DLD1 (cell line): ENCODE results near the gene ESR1.
"Not testable (repeated sequence)": the region's sequence is repeated elsewhere in the genome, so short reads cannot be mapped to it uniquely, and the experiment has no call there.

Source experiments
- in situ Hi-C: cut with HindIII; loops from 2 replicates; pipeline ENCODE4 v1.10.0; 2017; ENCODE audit warnings: low sequenced_read_pairs

ESR1 gene

DNA sequence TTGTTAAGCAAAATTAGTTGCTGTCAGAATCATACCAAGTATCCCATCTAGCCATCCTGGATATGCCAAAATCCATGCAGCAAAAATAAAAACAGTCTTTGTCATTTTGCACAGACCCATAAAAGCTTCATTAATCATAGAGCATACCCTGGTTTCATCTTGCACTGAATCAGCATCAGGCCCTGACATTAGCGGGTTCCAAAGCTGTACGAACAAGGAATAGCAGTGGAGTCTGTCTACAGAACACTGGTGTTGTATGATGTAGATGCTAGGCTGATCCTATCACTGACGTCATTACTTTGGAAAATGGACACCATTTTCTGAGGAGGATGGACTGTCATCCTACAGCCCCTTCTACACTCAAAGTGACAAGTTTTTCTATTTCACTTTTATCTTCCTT is 315.6 kb downstream of the ESR1 start:
- in situ Hi-C loops, result no loop called here

DNA sequence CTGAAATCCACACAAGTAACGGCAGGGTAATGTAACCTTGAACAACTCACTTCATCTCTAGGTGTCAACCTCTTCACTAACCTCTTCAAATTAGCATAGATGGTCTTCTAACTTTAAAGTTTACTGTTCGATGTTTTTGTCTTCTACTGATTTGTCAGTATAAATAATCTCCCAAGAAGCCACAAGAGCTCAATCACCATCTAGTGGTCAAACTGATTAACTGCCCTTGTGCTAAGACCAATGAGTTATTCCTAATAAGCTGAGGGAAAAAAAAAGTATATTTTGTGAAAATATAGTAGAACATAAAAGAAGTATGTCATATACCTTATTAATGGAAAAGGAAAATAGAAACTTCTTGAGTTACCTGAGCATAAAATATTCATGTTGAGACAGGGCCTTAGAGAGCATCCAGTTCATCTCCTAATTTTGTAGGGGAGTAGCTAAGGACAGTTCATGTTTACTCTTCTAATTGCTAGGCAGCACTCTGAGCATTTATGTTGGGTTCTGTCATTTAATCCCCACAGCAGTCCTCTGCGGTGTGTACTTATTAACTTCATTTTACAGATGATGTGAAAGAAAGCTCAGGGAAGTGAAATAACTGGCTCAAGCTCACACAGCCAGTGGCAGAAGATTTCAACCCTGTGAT is 317.1 kb downstream of the ESR1 start:
- in situ Hi-C loops, result no loop called here

GRCh38 chr6:152127432-152128165 is 320.1 kb downstream of the ESR1 start:
- in situ Hi-C loops, result no loop called here

GRCh38 chr6:152129691-152130151 is 322.2 kb downstream of the ESR1 start:
- in situ Hi-C loops, result no loop called here

DNA sequence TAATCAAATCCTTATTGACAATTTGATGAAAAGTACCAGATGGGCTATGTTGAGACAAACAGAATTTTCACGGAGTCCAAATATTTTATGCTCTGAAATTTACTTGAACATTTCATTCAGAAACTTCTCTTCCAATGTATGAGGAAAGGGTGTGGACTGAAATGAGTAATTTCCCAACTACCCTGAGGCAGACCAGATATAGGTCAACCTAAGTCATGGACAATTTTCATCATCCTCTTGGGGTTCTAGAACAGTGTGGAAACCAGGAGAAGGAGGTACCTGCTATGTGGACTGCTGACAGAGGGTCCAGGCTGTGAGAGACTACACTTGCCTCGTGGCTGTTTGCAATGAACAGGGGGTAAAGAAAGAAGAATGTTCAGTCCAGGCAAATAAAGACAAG is 323.0 kb downstream of the ESR1 start:
- in situ Hi-C loops, result no loop called here

- in situ Hi-C loops, result no loop called here
Measured at GRCh38 chr6:152135755-152136448, 328.4 kb downstream of the ESR1 start.

GRCh38 chr6:152136449-152136825 is 329.0 kb downstream of the ESR1 start:
- in situ Hi-C loops, result no loop called here

DNA sequence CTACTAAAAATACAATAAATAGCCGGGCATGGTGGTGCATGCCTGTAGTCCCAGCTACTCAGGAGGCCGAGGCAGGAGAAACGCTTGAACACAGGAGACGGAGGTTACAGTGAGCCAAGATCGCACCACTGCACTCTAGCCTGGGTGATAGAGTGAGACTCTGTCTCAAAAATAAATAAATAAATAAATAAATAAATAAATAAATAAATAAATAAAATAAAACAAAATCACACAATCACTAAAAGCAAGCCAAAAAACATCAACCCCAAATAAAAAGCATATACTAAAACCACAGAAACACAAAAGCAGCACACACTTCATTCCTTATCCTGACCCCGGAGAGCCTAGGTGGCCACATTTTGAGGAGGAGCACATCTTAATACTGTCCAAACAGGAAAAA is 330.9 kb downstream of the ESR1 start:
- in situ Hi-C loops, result not testable (repeated sequence)

DNA sequence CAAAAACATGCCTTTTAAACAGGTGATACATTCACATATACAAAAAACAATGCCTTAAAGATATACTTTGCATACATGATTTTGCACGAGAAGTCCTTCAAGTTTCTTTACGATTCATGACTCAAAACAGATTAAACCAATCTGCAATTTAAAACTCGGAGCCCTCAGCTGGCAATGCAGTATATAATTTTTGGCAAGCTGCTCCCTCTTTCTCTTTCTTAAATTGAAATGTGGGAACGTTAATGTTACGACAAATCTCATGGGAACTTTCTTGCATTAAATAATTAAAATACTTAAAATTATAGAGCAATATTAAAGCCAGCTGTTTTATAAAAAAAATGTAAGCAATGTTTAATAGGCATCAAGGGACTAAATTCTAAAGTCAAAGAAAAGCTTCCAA is 334.6 kb downstream of the ESR1 start:
- in situ Hi-C loops, result no loop called here

GRCh38 chr6:152143359-152143758 is 335.9 kb downstream of the ESR1 start:
- in situ Hi-C loops, result no loop called here

DNA sequence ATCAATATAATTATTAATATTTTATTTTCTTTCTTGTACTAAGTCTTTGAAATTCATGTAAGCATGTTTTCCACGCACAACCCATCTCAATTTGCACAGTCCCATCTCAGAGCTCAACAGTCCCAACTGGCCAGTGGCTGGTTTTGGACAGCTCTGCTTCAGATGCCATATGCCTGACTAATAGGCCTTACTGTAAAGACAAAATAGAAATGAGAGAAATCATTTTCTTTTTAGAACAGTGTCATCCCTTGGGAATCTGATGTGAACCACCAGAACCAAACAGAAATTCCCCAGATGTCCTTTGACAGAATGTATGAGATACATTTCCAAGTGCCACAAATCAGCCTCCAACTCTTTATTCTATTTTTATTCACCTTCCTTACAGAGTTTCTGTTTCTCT is 338.9 kb downstream of the ESR1 start:
- in situ Hi-C loops, result no loop called here

GRCh38 chr6:152147269-152147668 is 339.8 kb downstream of the ESR1 start:
- in situ Hi-C loops, result no loop called here

DNA sequence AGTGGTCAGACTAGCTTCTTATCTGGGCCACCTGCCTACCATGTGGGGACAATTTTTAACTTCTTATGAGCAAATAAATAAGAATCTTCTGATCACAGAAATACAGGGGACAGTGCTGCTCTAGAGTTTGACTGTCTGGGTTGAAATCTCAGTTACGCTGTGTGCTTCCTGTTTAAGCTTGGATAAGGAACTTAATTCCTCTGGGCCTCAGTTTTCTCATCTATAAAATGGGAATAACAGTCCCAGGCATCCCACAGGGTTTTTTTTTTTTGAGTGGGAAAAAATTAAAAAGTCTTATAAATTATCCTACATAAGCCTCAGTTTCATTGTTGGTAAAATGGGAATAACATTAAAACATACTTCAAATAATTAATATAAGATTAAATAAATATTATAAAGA is 340.9 kb downstream of the ESR1 start:
- in situ Hi-C loops, result no loop called here

GRCh38 chr6:152150196-152150595 is 342.7 kb downstream of the ESR1 start:
- in situ Hi-C loops, result no loop called here

DNA sequence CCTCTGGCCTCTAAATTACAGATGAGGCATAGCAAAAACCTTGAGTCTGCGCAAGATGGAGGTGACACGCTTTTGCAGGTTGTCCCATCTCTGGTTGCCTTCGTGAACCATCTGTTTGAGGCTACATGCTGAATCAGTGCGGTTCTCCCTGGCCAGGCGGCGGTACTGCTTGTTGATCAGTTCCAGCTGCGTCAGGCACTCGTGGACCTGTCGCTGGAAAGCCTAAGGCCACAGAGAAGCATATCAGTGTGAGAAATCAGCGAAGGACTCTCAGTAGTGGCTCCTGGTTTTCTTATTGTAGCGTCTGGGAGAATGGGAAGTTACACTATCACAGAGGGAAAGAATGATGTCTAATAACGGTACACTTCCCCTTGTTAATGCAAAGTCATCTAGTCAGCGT is 344.4 kb downstream of the ESR1 start:
- in situ Hi-C loops, result no loop called here

DNA sequence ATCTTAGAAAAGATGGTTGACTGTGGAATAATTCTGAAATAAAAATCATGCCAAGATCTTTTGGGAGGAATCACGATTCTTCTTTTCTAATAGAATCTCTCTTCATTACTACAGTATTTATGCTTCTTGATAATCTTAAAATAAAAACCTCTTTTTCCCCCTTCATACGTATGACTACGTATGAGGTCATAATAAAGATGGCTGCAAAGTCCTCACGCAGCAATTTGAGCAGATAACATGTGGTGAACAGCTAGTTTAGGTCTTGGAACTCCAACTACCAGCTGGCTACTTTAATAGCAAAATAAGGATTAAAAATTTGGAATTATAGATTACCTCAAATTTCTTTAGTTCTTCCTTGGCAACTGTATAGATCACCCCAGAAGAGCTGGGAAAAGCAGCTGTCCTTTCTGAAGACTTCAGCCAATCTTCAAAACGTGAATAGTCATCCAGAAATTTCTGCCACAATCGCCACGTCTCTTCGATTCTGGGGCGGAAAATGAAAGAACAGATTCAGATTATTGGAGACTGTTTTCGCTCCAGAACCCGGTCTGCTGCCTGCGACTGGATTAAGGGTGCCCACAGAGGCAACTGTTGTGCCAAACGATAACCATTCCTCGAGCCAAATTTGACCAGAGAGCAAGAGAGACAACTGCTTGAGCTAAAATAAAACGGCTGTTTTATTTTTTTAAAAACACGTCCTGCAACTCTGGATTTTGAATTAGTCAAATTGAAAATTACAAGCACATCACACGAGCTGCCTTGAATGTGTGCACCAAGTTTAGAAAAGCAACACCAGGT is 347.3 kb downstream of the ESR1 start:
- in situ Hi-C loops, result no loop called here

GRCh38 chr6:152155792-152156191 is 348.3 kb downstream of the ESR1 start:
- in situ Hi-C loops, result no loop called here

DNA sequence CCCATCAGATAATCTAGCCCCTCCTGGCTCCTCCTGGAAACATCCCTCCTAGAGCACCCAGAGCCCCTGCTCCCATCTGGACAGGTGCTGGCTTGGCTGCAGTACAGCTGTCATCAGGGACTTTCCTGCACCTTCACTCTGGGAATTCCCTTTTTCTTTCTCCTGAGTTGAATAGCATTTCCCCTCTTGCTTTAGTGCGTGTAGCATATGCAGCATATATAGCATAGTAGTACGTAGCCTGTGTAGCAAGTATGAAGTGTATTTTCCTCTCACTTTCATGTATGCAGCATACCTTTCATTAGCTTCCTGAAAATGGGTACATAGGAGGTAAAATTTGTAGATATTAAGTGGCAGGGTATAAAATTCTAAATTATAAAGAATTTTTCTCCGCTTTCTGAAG is 352.9 kb downstream of the ESR1 start:
- in situ Hi-C loops, result no loop called here

DNA sequence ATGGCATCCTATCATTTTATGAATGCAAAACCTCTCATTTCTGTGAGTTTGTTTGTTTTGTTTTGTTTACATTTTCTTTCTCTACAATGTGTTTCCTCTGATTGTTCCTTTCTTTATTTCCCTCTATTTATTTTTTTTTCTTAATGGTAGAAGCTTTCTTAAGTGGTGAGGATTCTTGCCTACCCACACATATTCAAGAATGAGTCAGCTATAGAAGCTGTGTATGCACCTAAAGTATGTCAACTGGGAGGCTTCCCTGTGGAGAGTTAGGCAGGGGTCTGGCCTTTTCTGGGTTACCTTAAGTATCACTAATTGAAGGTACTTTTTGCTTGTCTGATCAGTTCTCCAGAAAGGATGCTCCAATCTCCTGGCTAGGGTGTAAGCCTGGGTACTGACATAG is 354.0 kb downstream of the ESR1 start:
- in situ Hi-C loops, result no loop called here

DNA sequence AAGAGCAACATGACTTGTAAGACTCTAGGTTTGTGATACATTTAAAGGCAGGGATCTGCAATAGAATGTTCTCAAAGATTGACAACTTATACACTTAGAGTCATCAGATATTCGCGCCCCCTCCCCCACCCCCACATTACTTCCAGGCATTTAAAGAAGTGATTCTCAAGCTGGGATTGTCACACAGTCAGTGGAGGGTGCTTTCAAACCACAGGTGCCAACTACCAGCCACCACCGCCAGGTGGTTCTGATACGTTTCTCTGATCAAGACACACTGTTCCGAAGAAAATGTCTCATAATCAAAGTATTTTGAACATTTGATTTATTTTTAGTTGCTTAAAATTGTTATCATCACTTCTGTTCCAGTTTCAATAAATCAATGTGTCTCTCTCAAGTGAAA is 357.5 kb downstream of the ESR1 start:
- in situ Hi-C loops, result no loop called here

DNA sequence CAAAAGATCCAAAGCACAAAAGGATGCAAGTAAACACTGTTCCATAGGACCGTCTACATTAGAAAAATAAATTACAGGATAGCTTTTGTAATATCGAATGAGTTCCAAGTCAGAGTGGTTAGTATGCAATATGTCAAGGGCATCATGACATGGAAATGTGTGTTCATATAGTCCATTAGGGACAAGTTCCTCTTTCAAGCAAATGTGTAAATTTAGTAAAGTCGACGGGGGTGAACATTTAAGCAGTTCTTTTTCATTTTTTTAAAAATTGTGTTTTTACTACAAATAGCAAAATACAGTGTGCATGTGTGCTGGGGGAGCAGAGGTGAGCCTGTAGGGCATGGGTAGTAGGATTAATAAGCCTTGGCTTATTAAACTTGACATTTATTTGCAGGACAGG is 359.0 kb downstream of the ESR1 start:
- in situ Hi-C loops, result no loop called here
